K562 (cell line): ENCODE data around the gene TBC1D10A. TPM values are rescaled to one million over a fixed set of nuclear protein-coding genes. Genes with fewer than 3 reads are reported as not detected.
A peak's percentile ranks its signal among the peaks of the same experiment; 100 is the strongest.

Experiments
- ADNP ChIP-seq: fragments of 200-800 bp; sonication (Bioruptor generic); IDR thresholded peaks from 2 replicates; pipeline ENCODE4 v1.6.1; 2016; ENCODE audit warnings: missing genetic modification characterization, missing compliant biosample characterization
- ATF7 ChIP-seq: fragments of 450-650 bp; IDR thresholded peaks from 2 replicates; pipeline ENCODE4 v1.7.1; 2014; ENCODE audit warnings: mild to moderate bottlenecking, moderate library complexity
- BCLAF1 ChIP-seq, 2 experiments: fragments of 450-650 bp in 1 of 2; IDR thresholded peaks; 2 replicates each; pipeline ENCODE4 v1.6.1; 2011 to 2017; ENCODE audit warnings: low read depth in 2 of 2, antibody characterized with exemption in 1 of 2, borderline replicate concordance in 1 of 2, low read length in 1 of 2, mild to moderate bottlenecking in 1 of 2, mixed read lengths in 1 of 2; ENCODE audit not compliant: control insufficient read depth in 1 of 2
- FOXP1 ChIP-seq: sonication (generic); formaldehyde crosslinking; IDR thresholded peaks from 2 replicates; pipeline ENCODE4 v1.8.0; 2022; ENCODE audit warnings: mild to moderate bottlenecking, missing genetic modification reagents
- FUS ChIP-seq: fragments of 200-400 bp; formaldehyde crosslinking; optimal IDR thresholded peaks from 2 replicates; pipeline ENCODE3; 2017; ENCODE audit warnings: low read depth, low read length
- GTF2F1 ChIP-seq: IDR thresholded peaks from 2 replicates; pipeline ENCODE4 v1.6.1; 2011; ENCODE audit warnings: low read depth, low read length, improper control_type of control experiment
- HDAC8 ChIP-seq: fragments of 450-650 bp; IDR thresholded peaks from 2 replicates; pipeline ENCODE4 v1.6.1; 2016; ENCODE audit warnings: mild to moderate bottlenecking, missing genetic modification characterization, moderate library complexity, missing compliant biosample characterization
- ILF3 ChIP-seq: fragments of 450-650 bp; IDR thresholded peaks from 2 replicates; pipeline ENCODE4 v1.6.1; 2018; ENCODE audit warnings: antibody characterized with exemption, mild to moderate bottlenecking, moderate library complexity, borderline replicate concordance
- KLF6 ChIP-seq: fragments of 250-450 bp; sonication (Bioruptor Pico); IDR thresholded peaks from 2 replicates; pipeline ENCODE4 v1.4.0; 2020; ENCODE audit warnings: mild to moderate bottlenecking, moderate library complexity, borderline replicate concordance
- MAFG ChIP-seq: fragments of 450-650 bp; conservative IDR thresholded peaks from 2 replicates; pipeline ENCODE4 v1.6.1; 2016; ENCODE audit warnings: missing genetic modification characterization, missing compliant biosample characterization
- PML ChIP-seq: IDR thresholded peaks from 2 replicates; pipeline ENCODE4 v1.6.1; 2012; ENCODE audit warnings: low read length, inconsistent platforms
- SRSF3 ChIP-seq: fragments of 200-400 bp; formaldehyde crosslinking; IDR thresholded peaks from 2 replicates; pipeline ENCODE4 v1.6.1; 2016; ENCODE audit warnings: mild to moderate bottlenecking, low read length, moderate library complexity; ENCODE audit not compliant: insufficient read depth
- SRSF7 ChIP-seq: fragments of 200-400 bp; formaldehyde crosslinking; optimal IDR thresholded peaks from 2 replicates; pipeline ENCODE3; 2017; ENCODE audit warnings: mild to moderate bottlenecking, low read depth, low read length
- TBL1XR1 ChIP-seq, 2 experiments: IDR thresholded peaks; 2 replicates each; pipeline ENCODE4 v1.6.1; 2012; ENCODE audit warnings: improper control_type of control experiment in 2 of 2, low read length in 2 of 2, mild to moderate bottlenecking in 1 of 2
- TCF15 ChIP-seq: fragments of 250-450 bp; sonication (Bioruptor Pico); IDR thresholded peaks from 2 replicates; pipeline ENCODE4 v1.8.0; 2022; ENCODE audit warnings: moderate library complexity, mild to moderate bottlenecking, inconsistent platforms
- XRCC5 ChIP-seq: fragments of 200-400 bp; formaldehyde crosslinking; IDR thresholded peaks from 2 replicates; pipeline ENCODE4 v1.6.1; 2017; ENCODE audit warnings: low read depth, mild to moderate bottlenecking, low read length
- ZBTB7A ChIP-seq: IDR thresholded peaks from 2 replicates; pipeline ENCODE4 v1.6.1; 2011; ENCODE audit warnings: low read depth, mild to moderate bottlenecking, low read length, moderate library complexity, borderline replicate concordance; ENCODE audit not compliant: control insufficient read depth
- ZNF24 ChIP-seq: fragments of 450-650 bp; IDR thresholded peaks from 2 replicates; pipeline ENCODE4 v1.6.1; 2016
- ZNF586 ChIP-seq: fragments of 450-650 bp; formaldehyde crosslinking; conservative IDR thresholded peaks from 2 replicates; pipeline ENCODE4 v1.4.0; 2020; ENCODE audit warnings: mild to moderate bottlenecking, moderate library complexity
- ZNF699 ChIP-seq: fragments of 250-450 bp; sonication (Bioruptor Pico); IDR thresholded peaks from 2 replicates; pipeline ENCODE4 v1.8.0; 2021; ENCODE audit warnings: mild to moderate bottlenecking, moderate library complexity; ENCODE audit not compliant: insufficient replicate concordance
- ZSCAN29 ChIP-seq: fragments of 450-650 bp; IDR thresholded peaks from 2 replicates; pipeline ENCODE4 v1.6.1; 2017
- polyA plus RNA-seq, 8 experiments: library from polyadenylated mRNA; depleted of rRNA in 4 of 8; stranded (reverse) in 5 of 8; unstranded in 3 of 8; fragments of >200 nt; fragmentation: Nextera tagmentation in 2 of 8; fragmentation: Illumina TruSeq in 1 of 8; extraction: Ambion mirVana in 2 of 8; extraction: Trizol in 1 of 8; gene quantifications; 2 replicates each; pipeline versions ENCODE4 v1.2.1 to v1.2.3, GENCODE V29; 2011 to 2014; ENCODE audit warnings: inconsistent platforms in 1 of 8, missing spikeins in 1 of 8
- total RNA-seq, 7 experiments: library from RNA; depleted of rRNA in 6 of 7; stranded (reverse); fragments of >200 nt in 6 of 7; fragmentation: Illumina TruSeq in 2 of 7; extraction: Trizol in 2 of 7; gene quantifications; 2 replicates each; pipeline versions ENCODE4 v1.2.1 to v1.2.3, GENCODE V29; 2011 to 2021; ENCODE audit warnings: low replicate concordance in 1 of 7
- TF ChIP-seq, protein P1 (sequence below), 3 experiments: fragments of 200-800 bp in 1 of 3; sonication (Bioruptor generic) in 1 of 3; sonication (generic) in 1 of 3; formaldehyde crosslinking in 1 of 3; IDR thresholded peaks; 2 replicates each; pipeline versions ENCODE4 v1.6.1 to v1.8.0; 2016 to 2022; ENCODE audit warnings: mild to moderate bottlenecking in 2 of 3, missing compliant biosample characterization in 2 of 3, missing genetic modification characterization in 2 of 3, missing genetic modification reagents in 1 of 3
- TF ChIP-seq, protein P2 (sequence below): fragments of 250-450 bp; sonication (Bioruptor Pico); IDR thresholded peaks from 2 replicates; pipeline ENCODE4 v1.8.0; 2021; ENCODE audit warnings: moderate library complexity, mild to moderate bottlenecking, inconsistent platforms
- TF ChIP-seq, protein P3 (sequence below): sonication (generic); formaldehyde crosslinking; IDR thresholded peaks from 2 replicates; pipeline ENCODE4 v1.9.0; 2022; ENCODE audit warnings: mild to moderate bottlenecking, missing genetic modification reagents

TBC1D10A gene
- total and polyA plus RNA-seq, 9 of the 15 experiments (the other 6 are each of a cell fraction or from before 2014, with no cell fraction given): 0.13 to 10.4 (median 4.6) TPM

GRCh38 chr22:30305906-30306626, 20.7 kb downstream of the TBC1D10A start (continued):
- TF ChIP-seq FOXP1 (CRISPR knock-in tag) (no peak), SRSF7 (no peak), ZSCAN29 (no peak), KLF6 (CRISPR knock-in tag) (no peak), HDAC8 (tag) (no peak), ATF7 (no peak), TBL1XR1 (IDR thresholded peaks at IDR 0.05; ENCODE audit: low read length in 2 of 2) (no peak), XRCC5 (no peak), GTF2F1 (no peak), ZNF24 (no peak), ZBTB7A (no peak), MAFG (no peak), ZNF586 (CRISPR knock-in tag) (no peak), ADNP (peak; percentile 92), PML (no peak), ZNF699 (CRISPR knock-in tag) (no peak), FUS (no peak), TCF15 (CRISPR knock-in tag) (no peak), SRSF3 (no peak), ILF3 (no peak), BCLAF1 (IDR thresholded peaks at IDR 0.05; ENCODE audit: borderline replicate concordance in 1 of 2, control insufficient read depth in 1 of 2, low read depth in 2 of 2, low read length in 1 of 2) (no peak)
- TF ChIP-seq, protein P1, sequence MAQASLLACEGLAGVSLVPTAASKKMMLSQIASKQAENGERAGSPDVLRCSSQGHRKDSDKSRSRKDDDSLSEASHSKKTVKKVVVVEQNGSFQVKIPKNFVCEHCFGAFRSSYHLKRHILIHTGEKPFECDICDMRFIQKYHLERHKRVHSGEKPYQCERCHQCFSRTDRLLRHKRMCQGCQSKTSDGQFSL (CRISPR knock-in tag; IDR thresholded peaks at IDR 0.05): no peak
- TF ChIP-seq, protein P1 (tag; IDR thresholded peaks at IDR 0.05): no peak
- TF ChIP-seq, protein P2, sequence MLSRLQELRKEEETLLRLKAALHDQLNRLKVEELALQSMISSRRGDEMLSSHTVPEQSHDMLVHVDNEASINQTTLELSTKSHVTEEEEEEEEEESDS (CRISPR knock-in tag): no peak
- TF ChIP-seq, protein P3, sequence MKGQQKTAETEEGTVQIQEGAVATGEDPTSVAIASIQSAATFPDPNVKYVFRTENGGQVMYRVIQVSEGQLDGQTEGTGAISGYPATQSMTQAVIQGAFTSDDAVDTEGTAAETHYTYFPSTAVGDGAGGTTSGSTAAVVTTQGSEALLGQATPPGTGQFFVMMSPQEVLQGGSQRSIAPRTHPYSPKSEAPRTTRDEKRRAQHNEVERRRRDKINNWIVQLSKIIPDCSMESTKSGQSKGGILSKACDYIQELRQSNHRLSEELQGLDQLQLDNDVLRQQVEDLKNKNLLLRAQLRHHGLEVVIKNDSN (CRISPR knock-in tag): no peak
